B cell (primary cell): Measurements from ENCODE around the gene OSCAR. TPM values are rescaled to one million over a fixed set of nuclear protein-coding genes. Genes with fewer than 3 reads are reported as not detected.

Experiments used
- ATAC-seq: fragments of 200-7000 bp; cut with Tn5 transposase; one replicate; pipeline ENCODE4 v1.10.0; 2021; ENCODE audit warnings: low read depth, mild to moderate bottlenecking, moderate number of reproducible peaks, moderate library complexity
- CTCF ChIA-PET: fragments of 350-600 bp; sonication (Branson Sonifier 250); formaldehyde crosslinking; loops from one replicate; lab custom pipeline; 2021; ENCODE audit warnings: antibody characterized with exemption, inconsistent platforms; lab: Charles Lee
- POLR2A ChIA-PET: fragments of 350-600 bp; sonication (Branson Sonifier 250); formaldehyde crosslinking; loops from one replicate; lab custom pipeline; 2021; ENCODE audit warnings: antibody characterized with exemption; lab: Charles Lee
- DNase-seq: peaks from one replicate; pipeline ENCODE4 v3.0.0; 2013
- H2AFZ ChIP-seq: 2 replicates; pipeline ENCODE4 v1.6.1; 2012; ENCODE audit warnings: mild to moderate bottlenecking, low read depth, low read length; ENCODE audit not compliant: insufficient read depth, poor library complexity, severe bottlenecking
- H3K27ac ChIP-seq, 2 donors: 1 replicate in 1 of 2; 2 replicates in 1 of 2; pipeline ENCODE4 v1.5.1; 2012 to 2013; ENCODE audit warnings: low read length in 2 of 2, mild to moderate bottlenecking in 2 of 2, moderate library complexity in 1 of 2
- H3K27me3 ChIP-seq, 4 experiments: fragments of 200-600 bp in 1 of 4; sonication (generic) in 1 of 4; replicated peaks in 1 of 4; 1 replicate in 2 of 4; 2 replicates in 2 of 4; pipeline versions ENCODE4 v1.6.1 to v1.7.0; 2013 to 2016; ENCODE audit warnings: low read length in 3 of 4, mild to moderate bottlenecking in 2 of 4, mixed read lengths in 1 of 4, moderate library complexity in 1 of 4; ENCODE audit not compliant: insufficient read depth in 4 of 4, control insufficient read depth in 3 of 4; ENCODE audit errors: control extremely low read depth in 1 of 4
- H3K36me3 ChIP-seq, 2 experiments: replicated peaks in 1 of 2; 1 replicate in 1 of 2; 2 replicates in 1 of 2; pipeline versions ENCODE4 v1.6.1 to v1.7.1; 2013; ENCODE audit warnings: low read length in 1 of 2; ENCODE audit not compliant: insufficient read depth in 2 of 2, control insufficient read depth in 1 of 2; ENCODE audit errors: control extremely low read depth in 1 of 2, extremely low read depth in 1 of 2
- H3K4me1 ChIP-seq, 2 donors: fragments of 200-600 bp in 1 of 2; sonication (generic) in 1 of 2; 1 replicate in 1 of 2; 2 replicates in 1 of 2; pipeline versions ENCODE4 v1.5.1 to v1.6.1; 2013 to 2017; ENCODE audit warnings: low read length in 2 of 2; ENCODE audit not compliant: control insufficient read depth in 2 of 2, insufficient read depth in 2 of 2
- H3K4me2 ChIP-seq: replicated peaks from 2 replicates; pipeline ENCODE3; 2012; ENCODE audit warnings: mild to moderate bottlenecking, low read depth, low read length; ENCODE audit not compliant: poor library complexity, severe bottlenecking
- H3K4me3 ChIP-seq, 5 experiments: fragments of 200-600 bp in 1 of 5; sonication (generic) in 1 of 5; 1 replicate in 3 of 5; 2 replicates in 2 of 5; pipeline versions ENCODE4 v1.5.1 to v1.7.0; 2011 to 2016; ENCODE audit warnings: low read length in 4 of 5, mild to moderate bottlenecking in 4 of 5, low read depth in 2 of 5, control low read depth in 1 of 5, moderate library complexity in 1 of 5; ENCODE audit not compliant: insufficient read depth in 1 of 5; ENCODE audit errors: control extremely low read depth in 1 of 5, extremely low read depth in 1 of 5
- H3K79me2 ChIP-seq: fragments of 200-600 bp; sonication (generic); one replicate; pipeline ENCODE4 v1.6.0; 2016; ENCODE audit warnings: low read length; ENCODE audit not compliant: control insufficient read depth, insufficient read depth
- H3K9ac ChIP-seq: fragments of 200-600 bp; sonication (generic); 2 replicates; pipeline ENCODE4 v1.6.1; 2017; ENCODE audit warnings: mild to moderate bottlenecking, low read length, moderate library complexity
- H3K9me3 ChIP-seq, 3 donors: one replicate each; pipeline versions ENCODE4 v1.6.1 to v1.7.1; 2013; ENCODE audit warnings: low read length in 2 of 3; ENCODE audit not compliant: control insufficient read depth in 2 of 3, insufficient read depth in 1 of 3; ENCODE audit errors: control extremely low read depth in 1 of 3
- H4K20me1 ChIP-seq: 2 replicates; pipeline ENCODE4 v1.6.0; 2012; ENCODE audit warnings: mild to moderate bottlenecking, low read length; ENCODE audit not compliant: insufficient read depth, control insufficient read depth, poor library complexity, severe bottlenecking
- H3K27ac Mint-ChIP-seq: one replicate; pipeline ENCODE4 v1.8.0; 2021; ENCODE audit warnings: mixed read lengths
- H3K27me3 Mint-ChIP-seq: one replicate; pipeline ENCODE4 v1.8.0; 2021; ENCODE audit warnings: mixed read lengths
- H3K4me1 Mint-ChIP-seq: one replicate; pipeline ENCODE4 v1.8.0; 2021; ENCODE audit warnings: mixed read lengths
- H3K4me3 Mint-ChIP-seq: one replicate; pipeline ENCODE4 v1.8.0; 2021; ENCODE audit warnings: mixed read lengths
- H3K9me3 Mint-ChIP-seq: one replicate; pipeline ENCODE4 v1.8.0; 2022; ENCODE audit warnings: mixed read lengths; ENCODE audit not compliant: insufficient read depth
- CTCF ChIP-seq: fragments of 200-600 bp; IDR thresholded peaks from one replicate; pipeline ENCODE4 v1.8.0; 2022; ENCODE audit warnings: antibody characterized with exemption, mild to moderate bottlenecking
- EZH2 ChIP-seq: IDR thresholded peaks from 2 replicates; pipeline ENCODE4 v1.6.1; 2012; ENCODE audit warnings: borderline replicate concordance, low read depth, mild to moderate bottlenecking, moderate library complexity, low read length; ENCODE audit not compliant: insufficient read depth, poor library complexity, severe bottlenecking
- WGBS: methylation state at CpG from one replicate; pipeline ENCODE4 v1.1.5; 2013; ENCODE audit warnings: missing lambda C conversion rate; ENCODE audit not compliant: insufficient coverage; 5-methylcytosine and 5-hydroxymethylcytosine counted together
- intact Hi-C: fragments of 100-400 bp; cut with micrococcal nuclease; formaldehyde crosslinking; loops from one replicate; pipeline ENCODE4 v1.10.0; 2022
- polyA plus RNA-seq: library from polyadenylated mRNA; depleted of rRNA; stranded (reverse); fragments of >200 nt; gene quantifications from 2 replicates; pipeline ENCODE4 v1.2.3, GENCODE V29; 2012
- total RNA-seq, 2 donors: library from RNA; stranded (reverse); fragments of 120-200 nt in 1 of 2; gene quantifications; 1 replicate in 1 of 2; 2 replicates in 1 of 2; pipeline versions ENCODE4 v1.2.3 to v1.2.4, GENCODE V29; 2013 to 2022

Gene OSCAR
- total and polyA plus RNA-seq, 2 donors (not counting 1 experiment from before 2014, with no cell fraction given), result 1.7 TPM; not detected in 1

- ATAC-seq, result no peak
- CTCF ChIA-PET, result interaction anchor here (1.6 kb wide), 1 partner anchor 18 kb away, joined by 4 read pairs; the partner anchor contains the start of gene LENG1
- TF ChIP-seq EZH2 (no peak), CTCF (no peak)
- H4K20me1 ChIP-seq, result peaks cover 82% of the 10 kb centered on the region
- H3K4me1 ChIP-seq, result peaks cover 19 to 25% of the 10 kb centered on the region in 2 donors
- Mint-ChIP-seq H3K27me3 (no peaks in the 10 kb centered on the region), H3K27ac (no peak overlapping the region), H3K9me3 (no peaks in the 10 kb centered on the region), H3K4me3 (no peak overlapping the region), H3K4me1 (peaks cover 42% of the 10 kb centered on the region)
- intact Hi-C loops, result no loop called here
- no peak for DNase-seq
- H3K9ac ChIP-seq, result no peak overlapping the region
- peaks cover 0 to 60% of the 10 kb centered on the region in 2 experiments for H3K36me3 ChIP-seq
- peaks cover 74% of the 10 kb centered on the region for H3K79me2 ChIP-seq
- WGBS, result 100% methylated on average over 1 of the region's 3 CpGs
- H2AFZ ChIP-seq, result no peak overlapping the region
- no peak overlapping the region for H3K4me3 ChIP-seq
- H3K4me2 ChIP-seq, result no peak overlapping the region
- H3K27me3 ChIP-seq, result no peaks in the 10 kb centered on the region
- H3K27ac ChIP-seq, result no peak overlapping the region
- H3K9me3 ChIP-seq, result no peaks in the 10 kb centered on the region
- POLR2A ChIA-PET, result no interaction called here
These were observed 40.8 kb upstream of the OSCAR start for GRCh38 chr19:54141356-54141755.

GRCh38 chr19:54138489-54139256 lies 38.1 kb upstream of the OSCAR start:
- Histone ChIP-seq H3K4me1 (peaks cover 24 to 32% of the 10 kb centered on the region in 2 donors), H3K4me2 (peak overlapping the region; percentile 96), H3K36me3 (peaks cover 0 to 33% of the 10 kb centered on the region in 2 experiments), H3K9me3 (no peaks in the 10 kb centered on the region), H2AFZ (no peak overlapping the region), H4K20me1 (peaks cover 58% of the 10 kb centered on the region), H3K27ac (peak overlapping the region in 1 of 2 donors; percentile 96), H3K4me3 (peak overlapping the region; percentile 5 to 94 (median 79)), H3K79me2 (peaks cover 60% of the 10 kb centered on the region), H3K9ac (peak overlapping the region; percentile 93), H3K27me3 (peaks cover 0 to 13% (median 2%) of the 10 kb centered on the region in 4 experiments)
- peak overlapping the region; percentile 90 for H3K27ac Mint-ChIP-seq
- DNase-seq (no peak), ATAC-seq (no peak)
- TF ChIP-seq EZH2 (no peak), CTCF (no peak)
- peak overlapping the region; percentile 89 for H3K4me3 Mint-ChIP-seq
- H3K9me3 Mint-ChIP-seq, result no peaks in the 10 kb centered on the region
- CTCF ChIA-PET, result interaction anchor here (0.7 to 1.1 kb wide), 3 partner anchors 20 to 29 kb away, joined by 3 read pairs; partner anchors contain the start of gene LENG1
- WGBS, result 59% methylated on average over 17 of the region's 31 CpGs
- intact Hi-C loops, result no loop called here
- H3K27me3 Mint-ChIP-seq, result peaks cover 4% of the 10 kb centered on the region
- POLR2A ChIA-PET, result no interaction called here
- H3K4me1 Mint-ChIP-seq, result peaks cover 49% of the 10 kb centered on the region
